BJ (cell line): ENCODE measurements around the gene PSMB7. TPM values are rescaled to one million over a fixed set of nuclear protein-coding genes. Genes with fewer than 3 reads are reported as not detected.

Experiments used
- CTCF ChIA-PET: fragments of 350-600 bp; formaldehyde crosslinking; extraction: SDS; loops from one replicate; lab custom pipeline; 2021; ENCODE audit warnings: antibody characterized with exemption, inconsistent platforms; lab: Yijun Ruan, JAX
- POLR2A ChIA-PET: fragments of 300-600 bp; sonication (Branson Sonifier 250); formaldehyde crosslinking; extraction: SDS; loops from one replicate; lab custom pipeline; 2021; ENCODE audit warnings: antibody characterized with exemption; lab: Charles Lee
- DNase-seq: peaks from one replicate; pipeline ENCODE4 v3.0.0-alpha.2; 2011; ENCODE audit warnings: low read depth
- H3K27me3 ChIP-seq: 2 replicates; pipeline ENCODE4 v1.6.0; 2011; ENCODE audit warnings: low read length; ENCODE audit not compliant: control insufficient read depth, insufficient read depth
- H3K36me3 ChIP-seq: 2 replicates; pipeline ENCODE4 v1.5.1; 2011; ENCODE audit warnings: low read length; ENCODE audit not compliant: control insufficient read depth, insufficient read depth
- H3K4me3 ChIP-seq: 2 replicates; pipeline ENCODE4 v1.5.1; 2011; ENCODE audit warnings: low read depth, mild to moderate bottlenecking, control low read depth, low read length
- polyA plus RNA-seq: library from polyadenylated mRNA; depleted of rRNA; stranded (reverse); fragments of >200 nt; gene quantifications from 2 replicates; pipeline ENCODE4 v1.2.3, GENCODE V29; 2011
- TF ChIP-seq, protein P1 (sequence below): IDR thresholded peaks from 2 replicates; pipeline ENCODE4 v1.5.1; 2011; ENCODE audit warnings: low read depth, mild to moderate bottlenecking, control low read depth, inconsistent platforms, low read length, moderate library complexity; ENCODE audit not compliant: insufficient read depth

PSMB7 gene
- polyA plus RNA-seq, 1 experiment: 325 TPM

DNA sequence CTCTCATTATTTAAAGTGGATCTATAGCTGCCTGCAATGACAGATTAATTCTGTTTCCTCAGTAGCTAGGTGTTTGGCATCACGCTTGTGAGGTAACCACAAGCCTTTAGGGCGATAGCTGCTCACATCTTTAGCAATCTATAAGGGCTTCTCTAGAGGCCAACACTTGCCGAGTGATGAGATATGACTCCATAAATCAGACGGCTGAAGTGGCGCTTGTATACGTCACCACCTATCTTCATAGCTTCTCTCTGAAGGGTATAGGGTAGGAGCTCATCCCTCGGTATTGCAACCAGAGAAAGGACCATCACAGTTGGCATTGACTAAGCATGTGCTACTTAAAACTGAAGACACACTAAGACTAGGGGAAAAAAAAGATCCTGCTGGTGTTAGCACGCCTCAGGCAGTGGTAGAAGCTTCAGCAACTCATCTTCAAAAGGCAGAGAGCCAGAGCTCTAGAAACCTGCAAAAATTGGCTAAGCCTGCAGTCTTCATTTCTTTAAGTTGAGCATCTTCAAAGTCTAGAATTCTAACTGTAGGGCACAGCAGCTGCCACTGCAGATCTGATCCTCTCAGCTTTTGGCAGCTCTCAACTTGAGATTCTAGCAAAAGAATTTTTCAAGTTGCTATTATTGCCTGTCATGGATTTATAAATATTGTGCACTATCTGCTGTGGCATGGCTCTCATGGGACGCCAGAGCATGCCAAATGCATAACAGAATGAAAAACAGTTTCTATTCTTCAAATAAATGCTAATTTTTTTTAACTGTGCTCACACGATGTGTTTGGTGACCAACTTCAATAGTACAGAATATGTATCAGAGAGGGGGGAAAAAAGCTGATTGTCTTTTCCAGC lies 37.5 kb downstream of the PSMB7 start:
- POLR2A ChIA-PET: no interaction called here

GRCh38 chr9:124376329-124376728 lies 38.9 kb downstream of the PSMB7 start:
- ChIA-PET POLR2A (interaction anchor here (0.7 kb wide), 1 partner anchor 1640 kb away, joined by 4 read pairs; no protein-coding TSS in a partner anchor), CTCF (interaction anchor here (0.7 to 3.0 kb wide), 3 partner anchors 10 to 249 kb away, joined by 3 to 8 read pairs (median 4); no protein-coding TSS in a partner anchor)
- no peak for DNase-seq
- H3K27me3 ChIP-seq: no peaks in the 10 kb centered on the region
- TF ChIP-seq, protein P1, sequence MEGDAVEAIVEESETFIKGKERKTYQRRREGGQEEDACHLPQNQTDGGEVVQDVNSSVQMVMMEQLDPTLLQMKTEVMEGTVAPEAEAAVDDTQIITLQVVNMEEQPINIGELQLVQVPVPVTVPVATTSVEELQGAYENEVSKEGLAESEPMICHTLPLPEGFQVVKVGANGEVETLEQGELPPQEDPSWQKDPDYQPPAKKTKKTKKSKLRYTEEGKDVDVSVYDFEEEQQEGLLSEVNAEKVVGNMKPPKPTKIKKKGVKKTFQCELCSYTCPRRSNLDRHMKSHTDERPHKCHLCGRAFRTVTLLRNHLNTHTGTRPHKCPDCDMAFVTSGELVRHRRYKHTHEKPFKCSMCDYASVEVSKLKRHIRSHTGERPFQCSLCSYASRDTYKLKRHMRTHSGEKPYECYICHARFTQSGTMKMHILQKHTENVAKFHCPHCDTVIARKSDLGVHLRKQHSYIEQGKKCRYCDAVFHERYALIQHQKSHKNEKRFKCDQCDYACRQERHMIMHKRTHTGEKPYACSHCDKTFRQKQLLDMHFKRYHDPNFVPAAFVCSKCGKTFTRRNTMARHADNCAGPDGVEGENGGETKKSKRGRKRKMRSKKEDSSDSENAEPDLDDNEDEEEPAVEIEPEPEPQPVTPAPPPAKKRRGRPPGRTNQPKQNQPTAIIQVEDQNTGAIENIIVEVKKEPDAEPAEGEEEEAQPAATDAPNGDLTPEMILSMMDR: no peak
- peaks cover 3% of the 10 kb centered on the region; the same call in 1 of the 2 replicates for H3K36me3 ChIP-seq
- H3K4me3 ChIP-seq: no peak overlapping the region

More for the DNA sequence above, 37.5 kb downstream of the PSMB7 start:
- CTCF ChIA-PET: interaction anchor here (0.6 to 3.0 kb wide), 7 partner anchors 9 to 1454 kb away, joined by 3 to 8 read pairs (median 4); no protein-coding TSS in a partner anchor
- DNase-seq: no peak
- H3K4me3 ChIP-seq: no peak overlapping the region
- no peaks in the 10 kb centered on the region for H3K27me3 ChIP-seq
- TF ChIP-seq, protein P1: no peak
- H3K36me3 ChIP-seq: peaks cover 3% of the 10 kb centered on the region; the same call in 1 of the 2 replicates

GRCh38 chr9:124375726-124376125 lies 39.5 kb downstream of the PSMB7 start:
- Histone ChIP-seq H3K4me3 (no peak overlapping the region), H3K36me3 (peaks cover 3% of the 10 kb centered on the region; the same call in 1 of the 2 replicates), H3K27me3 (no peaks in the 10 kb centered on the region)
- DNase-seq: no peak
- ChIA-PET CTCF (interaction anchor here (0.7 to 3.0 kb wide), 5 partner anchors 10 to 249 kb away, joined by 3 to 8 read pairs (median 3); no protein-coding TSS in a partner anchor), POLR2A (no interaction called here)
- TF ChIP-seq, protein P1: no peak

DNA sequence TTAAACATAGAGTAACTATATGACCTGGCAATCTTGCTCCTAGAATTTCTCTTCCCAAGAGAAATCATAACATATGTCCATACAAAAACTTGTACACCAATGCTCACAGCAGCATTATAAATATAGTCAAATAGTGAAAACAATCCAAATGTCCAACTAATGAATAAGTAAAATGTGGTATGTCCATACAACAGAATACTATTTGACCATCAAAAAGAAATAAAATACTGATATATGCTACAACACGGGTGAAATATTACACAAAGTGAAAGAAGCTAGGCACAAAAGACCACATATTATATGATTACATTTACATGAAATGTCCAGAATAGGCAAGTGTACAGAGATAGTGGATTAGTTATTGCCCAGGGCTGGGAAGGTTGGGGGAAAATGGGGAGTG lies 41.4 kb downstream of the PSMB7 start:
- no peak for DNase-seq
- CTCF ChIA-PET: interaction anchor here (1.1 kb wide), 1 partner anchor 246 kb away, joined by 4 read pairs; no protein-coding TSS in a partner anchor
- Histone ChIP-seq H3K27me3 (no peaks in the 10 kb centered on the region), H3K4me3 (no peak overlapping the region), H3K36me3 (peaks cover 3% of the 10 kb centered on the region; the same call in 1 of the 2 replicates)
- POLR2A ChIA-PET: no interaction called here
- TF ChIP-seq, protein P1: no peak

GRCh38 chr9:124373386-124373785 lies 41.9 kb downstream of the PSMB7 start:
- Histone ChIP-seq H3K27me3 (no peaks in the 10 kb centered on the region), H3K4me3 (no peak overlapping the region), H3K36me3 (peaks cover 3% of the 10 kb centered on the region; the same call in 1 of the 2 replicates)
- TF ChIP-seq, protein P1: no peak
- no peak for DNase-seq
- ChIA-PET POLR2A (no interaction called here), CTCF (no interaction called here)
